H1 (cell line): Measurements from ENCODE around the gene TSPAN9. TPM values are rescaled to one million over a fixed set of nuclear protein-coding genes. Genes with fewer than 3 reads are reported as not detected.

Experiments used
- ASH2L ChIP-seq: fragments of 200-600, 300-600 bp; sonication (generic); IDR thresholded peaks from one replicate; pipeline ENCODE4 v1.7.1; 2017; ENCODE audit warnings: low read length
- BRCA1 ChIP-seq: IDR thresholded peaks from 2 replicates; pipeline ENCODE4 v1.6.1; 2012; ENCODE audit warnings: low read depth, low read length, improper control_type of control experiment
- CBX5 ChIP-seq: fragments of 300-800, 300-1000 bp; sonication (generic); IDR thresholded peaks from 2 replicates; pipeline ENCODE4 v1.7.1; 2016; ENCODE audit warnings: antibody characterized with exemption, low read length, low read depth
- CBX8 ChIP-seq: fragments of 300-800, 300-1000 bp; sonication (generic); IDR thresholded peaks from 2 replicates; pipeline ENCODE4 v1.7.1; 2016; ENCODE audit warnings: low read depth, low read length, borderline replicate concordance
- CHD1 ChIP-seq: IDR thresholded peaks from 2 replicates; pipeline ENCODE4 v1.6.1; 2012; ENCODE audit warnings: low read depth, low read length, improper control_type of control experiment
- EZH2 ChIP-seq: fragments of 200-600 bp; sonication (generic); IDR thresholded peaks from 2 replicates; pipeline ENCODE4 v1.7.1; 2012; ENCODE audit warnings: low read depth, mild to moderate bottlenecking, moderate library complexity, low read length, inconsistent platforms; ENCODE audit not compliant: severe bottlenecking
- GTF2F1 ChIP-seq: IDR thresholded peaks from 2 replicates; pipeline ENCODE4 v1.6.1; 2012; ENCODE audit warnings: low read depth, low read length, improper control_type of control experiment, borderline replicate concordance
- HDAC2 ChIP-seq, 2 experiments: fragments of 300-600 bp in 1 of 2; sonication (generic) in 1 of 2; IDR thresholded peaks; 2 replicates each; pipeline ENCODE4 v1.6.1; 2011 to 2012; ENCODE audit warnings: low read depth in 2 of 2, low read length in 2 of 2, mild to moderate bottlenecking in 2 of 2, moderate library complexity in 2 of 2, borderline replicate concordance in 1 of 2, inconsistent platforms in 1 of 2
- HDAC6 ChIP-seq: IDR thresholded peaks from one replicate; pipeline ENCODE4 v1.7.1; 2012; ENCODE audit warnings: low read depth, mild to moderate bottlenecking, inconsistent platforms, low read length, moderate library complexity
- JUN ChIP-seq: IDR thresholded peaks from 2 replicates; pipeline ENCODE4 v1.6.1; 2011; ENCODE audit warnings: low read depth, mild to moderate bottlenecking, improper control_type of control experiment, low read length
- KDM4A ChIP-seq: IDR thresholded peaks from one replicate; pipeline ENCODE4 v1.7.1; 2012; ENCODE audit warnings: low read depth, mild to moderate bottlenecking, moderate library complexity, low read length, inconsistent platforms; ENCODE audit not compliant: severe bottlenecking
- KDM5A ChIP-seq: fragments of 200-600 bp; IDR thresholded peaks from 2 replicates; pipeline ENCODE4 v1.7.1; 2012; ENCODE audit warnings: mild to moderate bottlenecking, low read length, inconsistent platforms, mixed read lengths
- PHF8 ChIP-seq: fragments of 200-600 bp; sonication (generic); conservative IDR thresholded peaks from 2 replicates; pipeline ENCODE4 v1.7.1; 2012; ENCODE audit warnings: low read depth, mild to moderate bottlenecking, inconsistent platforms, low read length, moderate library complexity
- POLR2AphosphoS5 ChIP-seq: IDR thresholded peaks from 2 replicates; pipeline ENCODE4 v1.6.1; 2011; ENCODE audit warnings: low read depth, low read length
- POU5F1 ChIP-seq: IDR thresholded peaks from 2 replicates; pipeline ENCODE4 v1.6.1; 2011; ENCODE audit warnings: low read depth, mild to moderate bottlenecking, low read length, moderate library complexity
- RFX5 ChIP-seq: IDR thresholded peaks from 2 replicates; pipeline ENCODE4 v1.6.1; 2011; ENCODE audit warnings: low read depth, low read length, improper control_type of control experiment, borderline replicate concordance
- SIRT6 ChIP-seq: IDR thresholded peaks from one replicate; pipeline ENCODE4 v1.7.1; 2012; ENCODE audit warnings: low read length, inconsistent platforms
- SRF ChIP-seq: IDR thresholded peaks from 2 replicates; pipeline ENCODE4 v1.6.1; 2011; ENCODE audit warnings: mild to moderate bottlenecking, low read depth, low read length, moderate library complexity
- TBP ChIP-seq: IDR thresholded peaks from 2 replicates; pipeline ENCODE4 v1.6.1; 2011; ENCODE audit warnings: low read depth, low read length, improper control_type of control experiment
- TEAD4 ChIP-seq: IDR thresholded peaks from 2 replicates; pipeline ENCODE4 v1.6.1; 2012; ENCODE audit warnings: low read depth, low read length, inconsistent platforms, mixed read lengths
- polyA plus RNA-seq, 7 experiments: library from polyadenylated mRNA; depleted of rRNA in 3 of 7; stranded (reverse) in 5 of 7; unstranded in 2 of 7; fragments of >200 nt in 5 of 7; fragments of 200-250 nt in 2 of 7; gene quantifications; 1 replicate in 5 of 7; 2 replicates in 1 of 7; 4 replicates in 1 of 7; pipeline versions ENCODE4 v1.2.1 to v1.2.3, GENCODE V29; 2011 to 2013; ENCODE audit warnings: missing spikeins in 2 of 7, mixed read lengths in 2 of 7
- total RNA-seq: library from RNA; stranded (reverse); fragmentation: NEBNext Ultra II Directional; extraction: Animal tissue kit (Norgen Biotek cat#: 25700); gene quantifications from 2 replicates; pipeline ENCODE4 v1.2.1, GENCODE V29; 2021
- TF ChIP-seq, protein P1 (sequence below): IDR thresholded peaks from 2 replicates; pipeline ENCODE4 v1.6.1; 2012; ENCODE audit warnings: inconsistent platforms
- TF ChIP-seq, protein P2 (sequence below): IDR thresholded peaks from 2 replicates; pipeline ENCODE4 v1.6.1; 2012; ENCODE audit warnings: inconsistent platforms
- TF ChIP-seq, protein P3 (sequence below): IDR thresholded peaks from 2 replicates; pipeline ENCODE4 v1.6.1; 2011; ENCODE audit warnings: low read depth, mild to moderate bottlenecking, low read length; ENCODE audit not compliant: insufficient read depth

The TSPAN9 gene
- total and polyA plus RNA-seq, 2 of the 8 experiments (the other 6 are each of a cell fraction or from before 2014, with no cell fraction given): 11.5 to 29.1 TPM

DNA sequence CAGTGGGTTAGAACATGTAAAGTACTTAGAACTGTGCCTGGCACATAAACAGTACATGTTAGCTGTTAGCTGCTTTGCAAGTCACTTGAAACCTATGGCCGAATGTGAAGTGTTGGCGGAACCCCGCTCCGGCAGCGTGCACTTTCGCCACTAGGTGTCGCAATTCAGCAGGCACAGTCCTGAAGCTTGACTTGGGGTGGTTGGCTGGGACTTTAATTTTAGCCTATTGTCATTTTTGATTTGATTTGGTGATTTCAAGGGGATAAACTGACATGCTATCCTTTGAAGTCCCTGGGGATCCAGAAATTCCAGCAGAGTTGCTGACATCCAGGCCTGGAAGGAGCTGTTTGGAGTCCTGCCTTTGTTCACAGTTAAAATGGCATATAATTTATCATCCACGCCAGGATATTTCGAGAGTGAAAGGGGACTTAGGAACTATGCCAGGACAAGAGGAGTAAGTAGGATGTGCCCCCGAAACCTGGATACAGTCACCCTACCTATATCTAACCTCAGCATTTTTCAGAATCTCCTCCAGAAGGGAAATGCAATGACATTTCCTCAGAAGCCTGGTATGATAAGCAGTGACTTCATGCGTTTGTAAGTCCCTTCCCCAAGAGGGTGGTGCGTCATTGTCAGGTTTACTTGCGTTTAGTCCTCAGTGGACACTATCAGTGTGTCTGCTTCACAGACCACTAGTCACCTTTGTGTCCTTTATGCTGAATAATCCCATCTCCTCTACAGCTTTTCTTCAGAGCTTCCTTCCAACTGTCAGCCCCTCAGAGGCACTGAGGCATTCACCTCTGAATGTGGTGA lies 3.5 kb upstream of the TSPAN9 start (continued):
- TF ChIP-seq ASH2L (no peak), CBX5 (no peak), CHD1 (no peak), HDAC2 (IDR thresholded peaks at IDR 0.05; ENCODE audit: borderline replicate concordance in 1 of 2, low read depth in 2 of 2, low read length in 2 of 2) (no peak), BRCA1 (no peak), KDM5A (no peak), SIRT6 (no peak), SRF (no peak), PHF8 (no peak), TEAD4 (no peak), EZH2 (no peak), POLR2AphosphoS5 (no peak), JUN (no peak), POU5F1 (no peak), HDAC6 (no peak), KDM4A (no peak), RFX5 (no peak), CBX8 (no peak), GTF2F1 (no peak), TBP (no peak)
- TF ChIP-seq, protein P1, sequence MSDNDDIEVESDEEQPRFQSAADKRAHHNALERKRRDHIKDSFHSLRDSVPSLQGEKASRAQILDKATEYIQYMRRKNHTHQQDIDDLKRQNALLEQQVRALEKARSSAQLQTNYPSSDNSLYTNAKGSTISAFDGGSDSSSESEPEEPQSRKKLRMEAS: no peak
- TF ChIP-seq, protein P2, sequence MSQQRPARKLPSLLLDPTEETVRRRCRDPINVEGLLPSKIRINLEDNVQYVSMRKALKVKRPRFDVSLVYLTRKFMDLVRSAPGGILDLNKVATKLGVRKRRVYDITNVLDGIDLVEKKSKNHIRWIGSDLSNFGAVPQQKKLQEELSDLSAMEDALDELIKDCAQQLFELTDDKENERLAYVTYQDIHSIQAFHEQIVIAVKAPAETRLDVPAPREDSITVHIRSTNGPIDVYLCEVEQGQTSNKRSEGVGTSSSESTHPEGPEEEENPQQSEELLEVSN: no peak
- TF ChIP-seq, protein P3, sequence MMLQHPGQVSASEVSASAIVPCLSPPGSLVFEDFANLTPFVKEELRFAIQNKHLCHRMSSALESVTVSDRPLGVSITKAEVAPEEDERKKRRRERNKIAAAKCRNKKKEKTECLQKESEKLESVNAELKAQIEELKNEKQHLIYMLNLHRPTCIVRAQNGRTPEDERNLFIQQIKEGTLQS: no peak
